Fibroblast of pulmonary artery (primary cell): ENCODE measurements around the gene SCD.
"Not testable (repeated sequence)": the region's sequence is repeated elsewhere in the genome, so short reads cannot be mapped to it uniquely, and the experiment has no call there.

ENCODE experiments used
- DNase-seq: peaks from one replicate; pipeline ENCODE4 v3.0.0-alpha.2; 2010; ENCODE audit warnings: low read depth
- H3K4me3 ChIP-seq: replicated peaks from 2 replicates; pipeline ENCODE4 v1.5.1; 2011; ENCODE audit warnings: low read depth, mild to moderate bottlenecking, control low read depth, low read length, moderate library complexity
- TF ChIP-seq, protein P1 (sequence below): IDR thresholded peaks from 2 replicates; pipeline ENCODE4 v1.5.1; 2011; ENCODE audit warnings: mild to moderate bottlenecking, control low read depth, low read length, inconsistent platforms; ENCODE audit errors: missing control alignments

The SCD gene

DNA sequence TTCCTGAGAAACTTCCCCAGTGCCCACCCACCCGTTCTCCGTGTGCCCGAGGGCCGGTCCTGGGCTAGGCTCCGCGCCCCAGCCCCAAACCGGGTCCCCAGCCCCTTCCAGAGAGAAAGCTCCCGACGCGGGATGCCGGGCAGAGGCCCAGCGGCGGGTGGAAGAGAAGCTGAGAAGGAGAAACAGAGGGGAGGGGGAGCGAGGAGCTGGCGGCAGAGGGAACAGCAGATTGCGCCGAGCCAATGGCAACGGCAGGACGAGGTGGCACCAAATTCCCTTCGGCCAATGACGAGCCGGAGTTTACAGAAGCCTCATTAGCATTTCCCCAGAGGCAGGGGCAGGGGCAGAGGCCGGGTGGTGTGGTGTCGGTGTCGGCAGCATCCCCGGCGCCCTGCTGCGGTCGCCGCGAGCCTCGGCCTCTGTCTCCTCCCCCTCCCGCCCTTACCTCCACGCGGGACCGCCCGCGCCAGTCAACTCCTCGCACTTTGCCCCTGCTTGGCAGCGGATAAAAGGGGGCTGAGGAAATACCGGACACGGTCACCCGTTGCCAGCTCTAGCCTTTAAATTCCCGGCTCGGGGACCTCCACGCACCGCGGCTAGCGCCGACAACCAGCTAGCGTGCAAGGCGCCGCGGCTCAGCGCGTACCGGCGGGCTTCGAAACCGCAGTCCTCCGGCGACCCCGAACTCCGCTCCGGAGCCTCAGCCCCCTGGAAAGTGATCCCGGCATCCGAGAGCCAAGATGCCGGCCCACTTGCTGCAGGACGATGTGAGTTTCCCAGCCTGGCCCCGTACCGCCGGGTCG, at the start of gene SCD:
TSS of gene SCD (plus strand) at position 469 of the 803 bp plus-strand sequence. CDS start at position 741, 272 bp downstream.
- TF ChIP-seq, protein P1, sequence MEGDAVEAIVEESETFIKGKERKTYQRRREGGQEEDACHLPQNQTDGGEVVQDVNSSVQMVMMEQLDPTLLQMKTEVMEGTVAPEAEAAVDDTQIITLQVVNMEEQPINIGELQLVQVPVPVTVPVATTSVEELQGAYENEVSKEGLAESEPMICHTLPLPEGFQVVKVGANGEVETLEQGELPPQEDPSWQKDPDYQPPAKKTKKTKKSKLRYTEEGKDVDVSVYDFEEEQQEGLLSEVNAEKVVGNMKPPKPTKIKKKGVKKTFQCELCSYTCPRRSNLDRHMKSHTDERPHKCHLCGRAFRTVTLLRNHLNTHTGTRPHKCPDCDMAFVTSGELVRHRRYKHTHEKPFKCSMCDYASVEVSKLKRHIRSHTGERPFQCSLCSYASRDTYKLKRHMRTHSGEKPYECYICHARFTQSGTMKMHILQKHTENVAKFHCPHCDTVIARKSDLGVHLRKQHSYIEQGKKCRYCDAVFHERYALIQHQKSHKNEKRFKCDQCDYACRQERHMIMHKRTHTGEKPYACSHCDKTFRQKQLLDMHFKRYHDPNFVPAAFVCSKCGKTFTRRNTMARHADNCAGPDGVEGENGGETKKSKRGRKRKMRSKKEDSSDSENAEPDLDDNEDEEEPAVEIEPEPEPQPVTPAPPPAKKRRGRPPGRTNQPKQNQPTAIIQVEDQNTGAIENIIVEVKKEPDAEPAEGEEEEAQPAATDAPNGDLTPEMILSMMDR = no peak
- H3K4me3 ChIP-seq = peak within 1 kb of the TSS; percentile 94
- DNase-seq = peak; percentile 96

DNA sequence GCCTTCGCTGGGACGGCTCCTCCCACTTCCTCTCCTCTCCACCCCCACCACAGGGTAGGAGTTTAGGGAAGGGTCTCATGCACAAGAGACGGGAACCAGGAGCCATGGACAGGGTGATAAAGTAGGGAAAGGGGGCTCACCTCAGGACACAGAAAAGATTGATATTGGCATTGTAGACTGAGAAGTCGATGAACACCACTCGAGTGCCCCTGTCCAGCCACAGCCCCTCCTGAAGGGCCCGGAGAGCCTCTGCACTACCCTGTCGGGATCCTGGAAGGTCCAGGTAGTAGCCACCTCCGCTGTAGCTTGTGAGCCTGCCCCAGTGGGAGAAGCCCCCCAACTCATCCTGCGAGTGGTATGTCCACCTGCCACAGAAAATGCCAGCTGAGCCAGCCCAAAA, 49.8 kb upstream of the SCD start:
- no peak overlapping the region for H3K4me3 ChIP-seq
- TF ChIP-seq, protein P1 = no peak
- no peak for DNase-seq

DNA sequence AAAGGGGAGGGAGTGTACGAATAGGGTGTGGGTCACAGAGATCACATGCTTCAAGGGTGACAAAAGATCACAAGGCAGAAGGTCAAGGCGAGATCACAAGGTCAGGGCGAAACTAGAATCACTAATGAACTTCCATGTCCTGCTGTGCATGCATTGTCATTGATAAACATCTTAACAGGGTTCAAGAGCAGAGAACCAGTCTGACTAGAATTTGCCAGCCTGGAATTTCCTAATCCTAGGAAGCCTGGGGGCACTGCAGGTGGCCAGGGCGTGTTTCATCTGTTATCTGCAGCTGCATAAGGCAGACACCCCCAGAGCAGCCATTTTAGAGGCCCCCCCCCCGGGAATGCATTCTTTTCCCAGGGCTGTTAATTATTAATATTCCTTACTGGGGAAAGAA, 45.9 kb upstream of the SCD start:
- not testable (repeated sequence) for H3K4me3 ChIP-seq, DNase-seq

DNA sequence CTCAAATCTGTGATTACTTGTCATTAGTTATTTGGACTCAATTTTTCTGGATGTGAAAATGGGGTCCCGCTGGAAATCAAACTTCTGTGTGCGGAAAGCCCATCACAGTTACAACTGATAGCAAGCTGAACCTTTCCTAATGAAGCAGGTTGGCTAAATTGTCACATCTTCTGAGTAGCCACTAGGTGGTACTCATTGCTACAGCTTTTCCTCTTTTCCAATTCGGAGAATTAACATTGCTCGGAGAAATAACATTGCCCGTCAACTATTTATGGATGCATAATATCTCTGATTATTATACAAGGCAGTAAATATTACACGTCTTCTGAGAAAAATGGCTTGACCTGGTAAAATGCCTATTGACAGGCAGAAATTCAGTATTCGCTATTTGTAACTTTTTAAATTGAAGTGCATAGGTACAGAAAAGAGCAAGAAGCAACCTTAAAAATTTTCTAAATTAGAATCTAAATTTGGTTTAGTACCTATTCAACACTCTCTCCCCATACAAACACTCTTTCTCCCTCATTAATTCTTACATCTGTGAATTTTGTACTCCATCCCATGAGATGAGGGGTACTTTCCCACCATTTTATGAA, 43.2 kb upstream of the SCD start:
- H3K4me3 ChIP-seq = no peak overlapping the region
- TF ChIP-seq, protein P1 = peak; percentile 86
- DNase-seq = peak; percentile 52

DNA sequence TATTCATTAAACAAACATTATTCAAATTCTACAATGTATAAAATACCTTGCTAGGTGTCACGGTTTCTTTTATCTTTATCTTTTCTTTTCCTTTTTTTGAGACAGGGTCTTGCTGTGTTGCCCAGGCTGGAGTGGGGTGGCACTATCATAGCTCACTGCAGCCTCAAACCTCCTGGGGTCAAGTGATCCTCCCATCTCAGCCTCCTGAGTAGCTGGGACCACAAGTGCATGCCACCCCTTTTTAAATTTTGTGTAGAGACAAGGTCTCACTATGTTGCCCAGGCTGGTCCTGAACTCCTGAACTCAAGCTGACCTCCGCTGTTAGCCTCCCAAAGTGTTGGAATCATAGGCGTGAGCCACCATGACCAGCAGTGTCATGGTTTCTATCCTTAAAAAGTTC, 42.6 kb upstream of the SCD start:
- TF ChIP-seq, protein P1 = no peak
- no peak for DNase-seq
- H3K4me3 ChIP-seq = no peak overlapping the region

DNA sequence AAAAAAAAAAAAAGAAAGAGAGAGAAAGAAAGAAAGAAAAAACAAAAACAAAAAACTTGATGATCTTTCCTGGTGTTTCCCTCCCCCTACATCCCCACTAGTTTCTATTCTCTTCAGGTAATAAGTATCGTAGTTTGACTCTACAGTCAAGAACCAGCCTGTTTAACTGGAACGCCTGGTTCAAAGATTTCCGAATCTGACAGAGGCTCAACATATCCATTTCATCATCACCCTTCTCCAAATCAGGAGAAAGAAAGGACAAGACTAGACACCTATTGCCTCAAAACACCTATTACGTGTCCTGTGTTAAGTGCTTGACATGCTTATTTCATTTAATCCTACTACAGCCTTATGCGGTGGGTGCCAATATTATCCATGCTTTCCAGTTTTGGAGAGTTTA, 40.2 kb upstream of the SCD start:
- H3K4me3 ChIP-seq = no peak overlapping the region
- DNase-seq = no peak
- TF ChIP-seq, protein P1 = no peak

DNA sequence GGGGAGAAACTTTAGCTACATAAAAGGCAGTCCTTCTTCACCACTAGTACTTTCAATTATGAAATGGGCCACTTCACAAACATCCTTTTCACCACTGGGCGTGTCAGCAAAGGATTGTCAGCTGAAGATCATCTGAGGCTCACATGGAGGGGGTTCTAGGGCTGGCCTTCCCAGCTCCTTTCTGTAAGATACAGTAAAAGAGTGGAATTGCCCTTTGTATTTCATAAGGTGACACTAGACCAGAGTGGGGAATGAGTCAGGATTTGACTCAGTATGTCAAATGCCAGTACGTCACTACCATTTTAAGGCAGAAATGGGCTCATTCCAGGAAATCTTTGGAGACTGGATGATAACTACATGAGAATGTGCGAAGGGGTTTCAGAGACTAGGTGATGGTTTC, 39.3 kb upstream of the SCD start:
- DNase-seq = peak; percentile 48

More for the DNA sequence above, 39.3 kb upstream of the SCD start:
- no peak overlapping the region for H3K4me3 ChIP-seq
- TF ChIP-seq, protein P1 = no peak
